GM12878 (cell line): Measurements from ENCODE around the gene C5. TPM values are rescaled to one million over a fixed set of nuclear protein-coding genes. Genes with fewer than 3 reads are reported as not detected.

Experiments used
- ASH2L ChIP-seq: fragments of 300-600, 200-600 bp; sonication (generic); IDR thresholded peaks from 2 replicates; pipeline ENCODE4 v1.6.1; 2017; ENCODE audit warnings: low read depth, mild to moderate bottlenecking, borderline replicate concordance
- ATF7 ChIP-seq: fragments of 450-650 bp; IDR thresholded peaks from 2 replicates; pipeline ENCODE4 v1.6.1; 2016; ENCODE audit warnings: low read depth, mild to moderate bottlenecking
- BACH1 ChIP-seq: fragments of 450-650 bp; IDR thresholded peaks from 2 replicates; pipeline ENCODE4 v1.6.1; 2017; ENCODE audit warnings: mild to moderate bottlenecking, borderline replicate concordance
- BHLHE40 ChIP-seq, 2 experiments: fragments of 450-650 bp in 1 of 2; IDR thresholded peaks; 2 replicates each; pipeline ENCODE4 v1.6.1; 2011 to 2017; ENCODE audit warnings: low read depth in 2 of 2, borderline replicate concordance in 1 of 2, improper control_type of control experiment in 1 of 2, low read length in 1 of 2, mild to moderate bottlenecking in 1 of 2
- CBX5 ChIP-seq: sonication (generic); IDR thresholded peaks from 2 replicates; pipeline ENCODE4 v1.6.1; 2016; ENCODE audit warnings: low read depth, moderate library complexity, mild to moderate bottlenecking, inconsistent platforms
- DPF2 ChIP-seq: fragments of 450-650 bp; IDR thresholded peaks from 2 replicates; pipeline ENCODE4 v1.6.1; 2017; ENCODE audit warnings: mild to moderate bottlenecking
- EP300 ChIP-seq, 2 experiments: fragments of 150-350 bp in 1 of 2; IDR thresholded peaks; 2 replicates each; pipeline ENCODE4 v1.6.1; 2011 to 2012; ENCODE audit warnings: low read depth in 2 of 2, low read length in 2 of 2, borderline replicate concordance in 1 of 2, improper control_type of control experiment in 1 of 2, inconsistent platforms in 1 of 2; ENCODE audit not compliant: control insufficient read depth in 1 of 2
- EZH2 ChIP-seq: IDR thresholded peaks from 2 replicates; pipeline ENCODE4 v1.6.1; 2012; ENCODE audit warnings: low read depth, mild to moderate bottlenecking, control low read depth, inconsistent platforms, low read length, borderline replicate concordance; ENCODE audit not compliant: control insufficient read depth
- FOXM1 ChIP-seq: IDR thresholded peaks from 2 replicates; pipeline ENCODE4 v1.6.1; 2012; ENCODE audit warnings: low read depth, mild to moderate bottlenecking, inconsistent platforms, low read length, moderate library complexity
- HCFC1 ChIP-seq: fragments of 150-350 bp; IDR thresholded peaks from 2 replicates; pipeline ENCODE4 v1.6.1; 2014; ENCODE audit warnings: low read length
- HDGF ChIP-seq: fragments of 450-650 bp; IDR thresholded peaks from 2 replicates; pipeline ENCODE4 v1.6.1; 2016; ENCODE audit warnings: antibody characterized with exemption
- IRF3 ChIP-seq: fragments of 450-650 bp; IDR thresholded peaks from 2 replicates; pipeline ENCODE4 v1.6.1; 2014; ENCODE audit warnings: mild to moderate bottlenecking
- MTA2 ChIP-seq: fragments of 450-650 bp; IDR thresholded peaks from 2 replicates; pipeline ENCODE4 v1.6.1; 2016; ENCODE audit warnings: low read depth, mild to moderate bottlenecking, moderate library complexity
- NR2C1 ChIP-seq: fragments of 450-650 bp; IDR thresholded peaks from 2 replicates; pipeline ENCODE4 v1.6.1; 2017; ENCODE audit warnings: antibody characterized with exemption, mild to moderate bottlenecking, moderate library complexity
- PAX8 ChIP-seq: fragments of 450-650 bp; IDR thresholded peaks from 2 replicates; pipeline ENCODE4 v1.6.1; 2017; ENCODE audit warnings: mild to moderate bottlenecking, moderate library complexity
- PBX3 ChIP-seq: IDR thresholded peaks from 2 replicates; pipeline ENCODE4 v1.6.1; 2011; ENCODE audit warnings: mild to moderate bottlenecking, low read depth, low read length, moderate library complexity; ENCODE audit not compliant: insufficient replicate concordance
- POLR2AphosphoS2 ChIP-seq: IDR thresholded peaks from 2 replicates; pipeline ENCODE4 v1.6.1; 2011; ENCODE audit warnings: low read depth, mild to moderate bottlenecking, low read length, improper control_type of control experiment, moderate library complexity
- RAD21 ChIP-seq: IDR thresholded peaks from 2 replicates; pipeline ENCODE4 v1.6.1; 2011; ENCODE audit warnings: mild to moderate bottlenecking, low read depth, low read length, moderate library complexity; ENCODE audit not compliant: insufficient read depth
- SIN3A ChIP-seq: IDR thresholded peaks from 2 replicates; pipeline ENCODE4 v1.6.1; 2012; ENCODE audit warnings: low read depth, low read length, improper control_type of control experiment
- SMAD1 ChIP-seq: fragments of 450-650 bp; IDR thresholded peaks from 2 replicates; pipeline ENCODE4 v1.6.1; 2018; ENCODE audit warnings: mild to moderate bottlenecking, low read depth; ENCODE audit not compliant: partially characterized antibody
- SREBF2 ChIP-seq: IDR thresholded peaks from 2 replicates; pipeline ENCODE4 v1.6.1; 2012; ENCODE audit warnings: mild to moderate bottlenecking, low read length
- SUZ12 ChIP-seq: fragments of 200-600 bp; sonication (generic); IDR thresholded peaks from one replicate; pipeline ENCODE4 v1.6.1; 2018; ENCODE audit warnings: antibody characterized with exemption, mild to moderate bottlenecking; ENCODE audit not compliant: unreplicated experiment
- TCF3 ChIP-seq: IDR thresholded peaks from 2 replicates; pipeline ENCODE4 v1.6.1; 2012; ENCODE audit warnings: low read depth, mild to moderate bottlenecking, low read length, borderline replicate concordance; ENCODE audit not compliant: insufficient read depth
- TCF7 ChIP-seq: IDR thresholded peaks from 2 replicates; pipeline ENCODE4 v1.6.1; 2014; ENCODE audit warnings: antibody characterized with exemption, borderline replicate concordance
- ZBED1 ChIP-seq: IDR thresholded peaks from 2 replicates; pipeline ENCODE4 v1.6.1; 2016; ENCODE audit warnings: borderline replicate concordance
- ZBTB4 ChIP-seq: fragments of 450-650 bp; formaldehyde crosslinking; IDR thresholded peaks from 2 replicates; pipeline ENCODE4 v1.4.0; 2022; ENCODE audit warnings: mild to moderate bottlenecking, moderate library complexity
- ZNF217 ChIP-seq: fragments of 450-650 bp; IDR thresholded peaks from 2 replicates; pipeline ENCODE4 v1.6.1; 2017; ENCODE audit warnings: antibody characterized with exemption, mild to moderate bottlenecking
- polyA plus RNA-seq, 11 experiments: library from polyadenylated mRNA; depleted of rRNA in 4 of 11; unstranded in 6 of 11; stranded (reverse) in 5 of 11; fragments of >200 nt; fragmentation: Nextera tagmentation in 4 of 11; fragmentation: Illumina TruSeq in 1 of 11; extraction: Ambion mirVana in 4 of 11; extraction: Trizol in 1 of 11; gene quantifications; 1 replicate in 1 of 11; 2 replicates in 10 of 11; pipeline versions ENCODE4 v1.2.1 to v1.2.3, GENCODE V29; 2011 to 2016; ENCODE audit warnings: inconsistent platforms in 2 of 11, missing spikeins in 2 of 11, low read depth in 1 of 11
- total RNA-seq, 4 experiments: library from RNA; depleted of rRNA in 3 of 4; stranded (reverse); fragments of >200 nt in 3 of 4; fragmentation: Illumina TruSeq in 1 of 4; extraction: Trizol in 1 of 4; gene quantifications; 2 replicates each; pipeline versions ENCODE4 v1.2.1 to v1.2.3, GENCODE V29; 2013 to 2021

Gene C5
- total and polyA plus RNA-seq, 10 of the 15 experiments (the other 5 are each of a cell fraction or from before 2014, with no cell fraction given): 0.39 to 2.2 (median 1.2) TPM

GRCh38 chr9:121075251-121076036 lies 25.4 kb upstream of the C5 start (continued):
- TF ChIP-seq SREBF2: no peak
- no peak for TF ChIP-seq PBX3
- peak; percentile 25; the same call in 1 of the 2 replicates for TF ChIP-seq RAD21
- TF ChIP-seq SUZ12: no peak
- no peak for TF ChIP-seq TCF7
- TF ChIP-seq EZH2: no peak
- 0 out of 2 replicates have a peak, but pooled peaks have one; percentile 12 for TF ChIP-seq MTA2
- TF ChIP-seq CBX5: no peak
- no peak for TF ChIP-seq ZBTB4 (CRISPR knock-in tag)
- TF ChIP-seq PAX8: no peak
- no peak for TF ChIP-seq ASH2L
- no peak for TF ChIP-seq TCF3
- no peak for TF ChIP-seq ZBED1
- no peak for TF ChIP-seq BHLHE40 (IDR thresholded peaks at IDR 0.05; ENCODE audit: borderline replicate concordance in 1 of 2, low read depth in 2 of 2, low read length in 1 of 2)
- no peak for TF ChIP-seq BACH1
- no peak for TF ChIP-seq IRF3
- TF ChIP-seq HCFC1: no peak
- TF ChIP-seq SMAD1: no peak
- TF ChIP-seq HDGF: peak; percentile 51
- no peak for TF ChIP-seq DPF2
- no peak for TF ChIP-seq POLR2AphosphoS2
- TF ChIP-seq FOXM1: no peak
- no peak for TF ChIP-seq ATF7
- peak; percentile 95 for TF ChIP-seq ZNF217
- TF ChIP-seq SIN3A: no peak
- no peak for TF ChIP-seq EP300 (IDR thresholded peaks at IDR 0.05; ENCODE audit: borderline replicate concordance in 1 of 2, control insufficient read depth in 1 of 2, low read depth in 2 of 2, low read length in 2 of 2)
- TF ChIP-seq NR2C1: no peak
